ENCODE data around the gene XPNPEP3.

XPNPEP3 gene

GRCh38 chr22:40920526-40920925, 63.6 kb downstream of the XPNPEP3 start:
- no peak for DNase-seq (ENCODE audit: extremely low read depth, low read depth)
- TF ChIP-seq, protein P1, sequence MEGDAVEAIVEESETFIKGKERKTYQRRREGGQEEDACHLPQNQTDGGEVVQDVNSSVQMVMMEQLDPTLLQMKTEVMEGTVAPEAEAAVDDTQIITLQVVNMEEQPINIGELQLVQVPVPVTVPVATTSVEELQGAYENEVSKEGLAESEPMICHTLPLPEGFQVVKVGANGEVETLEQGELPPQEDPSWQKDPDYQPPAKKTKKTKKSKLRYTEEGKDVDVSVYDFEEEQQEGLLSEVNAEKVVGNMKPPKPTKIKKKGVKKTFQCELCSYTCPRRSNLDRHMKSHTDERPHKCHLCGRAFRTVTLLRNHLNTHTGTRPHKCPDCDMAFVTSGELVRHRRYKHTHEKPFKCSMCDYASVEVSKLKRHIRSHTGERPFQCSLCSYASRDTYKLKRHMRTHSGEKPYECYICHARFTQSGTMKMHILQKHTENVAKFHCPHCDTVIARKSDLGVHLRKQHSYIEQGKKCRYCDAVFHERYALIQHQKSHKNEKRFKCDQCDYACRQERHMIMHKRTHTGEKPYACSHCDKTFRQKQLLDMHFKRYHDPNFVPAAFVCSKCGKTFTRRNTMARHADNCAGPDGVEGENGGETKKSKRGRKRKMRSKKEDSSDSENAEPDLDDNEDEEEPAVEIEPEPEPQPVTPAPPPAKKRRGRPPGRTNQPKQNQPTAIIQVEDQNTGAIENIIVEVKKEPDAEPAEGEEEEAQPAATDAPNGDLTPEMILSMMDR (IDR thresholded peaks at IDR 0.05; ENCODE audit: low read depth, low read length): no peak

DNA sequence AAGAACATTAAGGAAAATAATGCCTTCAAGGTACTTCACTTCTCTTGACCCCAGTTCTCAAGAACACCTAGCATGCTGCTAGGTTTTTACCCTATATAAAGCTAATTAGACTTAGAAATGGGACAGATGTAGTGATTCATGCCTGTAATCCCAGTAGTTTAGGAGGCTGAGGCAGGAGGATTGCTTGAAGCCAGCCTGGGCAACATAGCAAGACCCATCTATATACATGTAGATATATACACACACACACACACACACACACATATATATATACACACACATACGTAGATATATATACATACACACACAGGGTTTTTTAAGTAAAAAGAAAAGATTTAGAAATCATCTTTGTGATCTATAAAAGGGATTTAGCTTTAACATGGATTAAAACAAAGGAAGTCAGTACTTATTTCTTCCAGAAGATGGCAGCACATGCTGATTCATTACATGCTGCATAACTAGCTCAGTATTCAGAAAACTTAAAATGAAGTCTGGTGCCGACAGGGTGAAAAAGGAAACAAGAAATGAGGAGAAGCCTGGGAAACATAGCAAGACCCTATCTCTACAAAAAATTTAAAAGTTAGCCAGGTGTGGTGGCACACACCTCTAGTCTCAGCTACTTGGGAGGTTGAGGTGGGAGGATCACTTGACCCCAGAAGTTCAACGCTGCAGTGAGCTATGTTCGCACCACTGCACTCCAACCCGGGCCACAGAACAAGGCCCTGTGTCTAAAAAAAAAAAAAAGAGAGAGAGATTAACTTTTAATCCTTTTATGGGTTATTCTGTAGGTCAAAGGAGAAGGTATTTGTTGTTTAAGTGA, 65.7 kb downstream of the XPNPEP3 start:
- DNase-seq (ENCODE audit: extremely low read depth, low read depth): peak; percentile 41
- TF ChIP-seq, protein P1 (IDR thresholded peaks at IDR 0.05; ENCODE audit: low read depth, low read length): peak; percentile 56

DNA sequence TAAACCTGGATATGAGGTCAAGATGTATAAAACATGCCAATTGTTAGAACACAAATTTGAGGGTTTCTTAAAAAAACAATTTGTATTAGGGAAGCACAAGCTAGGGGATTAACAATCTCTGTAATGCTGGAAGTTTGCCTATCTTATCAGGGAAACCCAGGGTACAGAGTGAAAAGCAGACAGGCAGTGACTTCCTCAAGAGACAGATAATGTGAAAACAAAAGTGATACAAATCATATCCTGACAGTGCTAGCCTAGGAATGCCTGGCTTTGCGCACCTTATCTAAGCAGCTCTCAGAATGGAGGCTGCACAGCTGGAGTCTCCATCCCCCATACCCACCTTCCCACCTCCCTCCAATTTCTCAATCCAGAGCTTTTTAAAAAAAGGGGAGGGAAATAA, 71.7 kb downstream of the XPNPEP3 start:
- no peak for DNase-seq (ENCODE audit: extremely low read depth, low read depth)
- TF ChIP-seq, protein P1 (IDR thresholded peaks at IDR 0.05; ENCODE audit: low read depth, low read length): no peak

DNA sequence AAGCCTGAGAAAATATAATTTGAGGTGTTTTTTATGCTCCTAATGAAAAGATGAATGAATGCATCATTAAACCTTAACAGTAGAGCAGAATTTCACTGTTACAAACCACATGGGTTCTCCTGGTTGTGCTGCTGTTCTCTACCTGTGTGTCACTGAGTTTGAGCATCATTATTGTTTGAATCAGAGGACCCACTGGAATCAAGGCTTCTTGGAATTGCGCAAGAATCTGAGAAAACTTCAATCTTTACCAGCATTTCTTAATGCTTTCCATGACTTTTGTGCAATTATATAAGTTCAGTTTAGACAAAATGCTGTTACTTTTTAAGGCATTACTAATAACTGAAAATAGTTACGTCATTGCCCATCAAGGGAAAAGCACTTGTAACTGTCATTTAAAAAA, 75.4 kb downstream of the XPNPEP3 start:
- TF ChIP-seq, protein P1 (IDR thresholded peaks at IDR 0.05; ENCODE audit: low read depth, low read length): no peak
- no peak for DNase-seq (ENCODE audit: extremely low read depth, low read depth)

DNA sequence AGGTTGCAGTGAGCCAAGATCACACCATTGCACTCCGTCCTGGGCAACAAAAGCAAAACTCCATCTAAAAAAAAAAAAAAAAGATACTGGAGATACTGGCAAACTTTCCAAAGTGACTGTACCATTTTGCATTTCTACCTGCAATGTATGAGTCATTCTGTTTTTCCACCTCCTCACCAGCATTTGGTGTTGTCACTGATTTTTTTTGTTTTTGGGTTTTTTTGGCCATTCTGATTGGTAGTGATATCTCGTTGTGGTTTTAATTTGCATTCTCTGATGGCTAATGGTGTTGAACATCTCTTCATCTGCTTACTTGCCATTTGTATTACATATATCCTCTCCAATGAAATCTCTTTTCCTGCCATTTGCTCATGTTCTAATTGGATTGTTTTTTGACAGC, 82.3 kb downstream of the XPNPEP3 start:
- TF ChIP-seq, protein P1 (IDR thresholded peaks at IDR 0.05; ENCODE audit: low read depth, low read length): no peak
- no peak for DNase-seq (ENCODE audit: extremely low read depth, low read depth)

DNA sequence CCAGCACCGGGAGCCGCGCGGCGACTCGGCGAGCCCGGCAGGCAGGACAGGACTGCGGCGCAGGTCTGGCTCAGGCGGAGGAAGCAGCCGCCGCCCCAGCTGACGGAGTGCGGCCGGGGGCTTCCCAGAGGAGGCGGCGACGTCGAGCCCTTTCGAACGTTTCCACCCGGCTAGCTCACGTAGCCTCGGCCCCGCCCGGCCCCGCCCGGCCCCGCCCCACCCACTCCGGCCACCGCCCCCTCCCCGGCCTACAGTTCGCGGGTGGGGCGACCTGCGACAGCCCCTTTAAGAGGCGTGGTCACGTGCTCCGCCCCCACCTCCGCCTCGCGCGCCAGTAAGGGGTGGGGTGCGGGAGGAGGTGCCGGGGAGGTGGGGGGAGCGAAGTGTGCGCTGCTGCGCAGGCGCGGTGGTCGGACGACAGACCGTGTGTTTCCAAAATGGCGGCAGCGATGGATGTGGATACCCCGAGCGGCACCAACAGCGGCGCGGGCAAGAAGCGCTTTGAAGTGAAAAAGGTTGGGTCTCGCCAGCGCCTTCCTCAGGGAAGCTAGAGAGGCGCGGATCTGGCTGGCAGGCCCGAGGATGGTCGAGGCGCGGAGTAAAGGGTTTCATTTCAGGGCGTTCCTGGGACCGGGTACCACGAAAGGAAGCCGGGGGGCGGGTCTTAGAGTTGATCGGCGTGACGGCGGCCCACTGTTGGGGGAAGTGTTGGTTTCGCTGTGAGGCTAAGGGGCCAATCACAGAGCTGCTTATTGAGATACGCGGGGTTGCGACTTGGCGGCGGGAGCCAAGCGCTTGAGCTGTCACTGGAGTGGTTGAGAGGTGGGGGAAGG, 94.2 kb downstream of the XPNPEP3 start, which contains the start of gene RBX1:
RBX1 (plus strand) TSS at position 417 of the 833 bp plus-strand sequence; CDS start at position 438, 21 bp downstream.
- TF ChIP-seq, protein P1 (IDR thresholded peaks at IDR 0.05; ENCODE audit: low read depth, low read length): no peak

More for the DNA sequence above, 94.2 kb downstream of the XPNPEP3 start, which contains the start of gene RBX1:
- DNase-seq (ENCODE audit: extremely low read depth, low read depth): peak; percentile 97

Data from AG09319 (cell line).